SK-N-SH (cell line): ENCODE data around the gene SHANK2. TPM values are rescaled to one million over a fixed set of nuclear protein-coding genes. Genes with fewer than 3 reads are reported as not detected.

Experiments used
- CTCF ChIA-PET: fragments of 300-600, 350-600 bp; formaldehyde crosslinking; extraction: SDS; loops from one replicate; lab custom pipeline; 2021; lab: Yijun Ruan, JAX
- POLR2A ChIA-PET: fragments of 350-600 bp; sonication (Branson Sonifier 250); formaldehyde crosslinking; extraction: SDS; loops from one replicate; lab custom pipeline; 2020; ENCODE audit warnings: antibody characterized with exemption, inconsistent platforms; lab: Yijun Ruan, JAX
- DNase-seq: peaks from one replicate; pipeline ENCODE4 v3.0.0; 2012
- H2AFZ ChIP-seq: fragments of 200-600 bp; sonication (generic); 2 replicates; pipeline ENCODE4 v1.8.1; 2016; ENCODE audit warnings: antibody characterized with exemption, mild to moderate bottlenecking, low read depth
- H3F3A ChIP-seq: fragments of 200-600 bp; sonication (generic); replicated peaks from 2 replicates; pipeline ENCODE3; 2016; ENCODE audit warnings: antibody characterized with exemption, mild to moderate bottlenecking; ENCODE audit not compliant: insufficient read depth
- H3K27ac ChIP-seq, 2 experiments: fragments of 200-500 bp in 1 of 2; fragments of 200-600 bp in 1 of 2; sonication (Bioruptor generic) in 1 of 2; sonication (generic), shearing (Covaris generic) in 1 of 2; 2 replicates each; pipeline versions ENCODE4 v1.5.1 to v1.6.1; 2014 to 2016; ENCODE audit warnings: low read depth in 2 of 2, inconsistent platforms in 1 of 2, low read length in 1 of 2, mild to moderate bottlenecking in 1 of 2, mixed read lengths in 1 of 2
- H3K27me3 ChIP-seq: fragments of 200-600 bp; sonication (generic), shearing (Covaris generic); 2 replicates; pipeline ENCODE4 v1.6.1; 2016; ENCODE audit warnings: mixed run types; ENCODE audit not compliant: insufficient read depth
- H3K36me3 ChIP-seq, 2 experiments: fragments of 200-500 bp in 1 of 2; fragments of 200-600 bp in 1 of 2; sonication (Bioruptor generic) in 1 of 2; sonication (generic) in 1 of 2; replicated peaks in 1 of 2; 2 replicates each; pipeline versions ENCODE3 to v1.5.1; 2014 to 2016; ENCODE audit warnings: low read length in 1 of 2, mild to moderate bottlenecking in 1 of 2; ENCODE audit not compliant: insufficient read depth in 2 of 2, control insufficient read depth in 1 of 2
- H3K4me1 ChIP-seq, 2 experiments: fragments of 200-500 bp in 1 of 2; fragments of 200-600 bp in 1 of 2; sonication (Bioruptor generic) in 1 of 2; sonication (generic), shearing (Covaris generic) in 1 of 2; 2 replicates each; pipeline versions ENCODE4 v1.5.1 to v1.6.1; 2014 to 2016; ENCODE audit warnings: low read depth in 1 of 2, low read length in 1 of 2, mixed run types in 1 of 2; ENCODE audit not compliant: insufficient read depth in 2 of 2, control insufficient read depth in 1 of 2
- H3K4me2 ChIP-seq: fragments of 200-600 bp; sonication (generic), shearing (Covaris generic); 2 replicates; pipeline ENCODE4 v1.6.1; 2017; ENCODE audit warnings: mixed run types
- H3K4me3 ChIP-seq, 2 experiments: fragments of 200-500 bp in 1 of 2; fragments of 200-600 bp in 1 of 2; sonication (Bioruptor generic) in 1 of 2; sonication (generic), shearing (Covaris generic) in 1 of 2; 2 replicates each; pipeline versions ENCODE4 v1.5.1 to v1.8.1; 2014 to 2016; ENCODE audit warnings: low read depth in 2 of 2, inconsistent platforms in 1 of 2, low read length in 1 of 2, mild to moderate bottlenecking in 1 of 2, mixed read lengths in 1 of 2, moderate library complexity in 1 of 2
- H3K79me2 ChIP-seq: fragments of 200-600 bp; sonication (generic); 2 replicates; pipeline ENCODE4 v1.8.1; 2017; ENCODE audit warnings: mild to moderate bottlenecking; ENCODE audit not compliant: insufficient read depth
- H3K9ac ChIP-seq: fragments of 200-600 bp; sonication (generic); 2 replicates; pipeline ENCODE4 v1.6.1; 2017; ENCODE audit warnings: mixed run types
- H3K9me2 ChIP-seq: fragments of 200-600 bp; sonication (generic); 2 replicates; pipeline ENCODE4 v1.6.1; 2017; ENCODE audit warnings: mixed run types
- H3K9me3 ChIP-seq: fragments of 200-600 bp; sonication (generic); 2 replicates; pipeline ENCODE4 v1.6.1; 2017; ENCODE audit warnings: mixed run types, mild to moderate bottlenecking, moderate library complexity
- H4K20me1 ChIP-seq: fragments of 200-600 bp; sonication (generic); 2 replicates; pipeline ENCODE4 v1.6.1; 2017; ENCODE audit warnings: mild to moderate bottlenecking, mixed run types; ENCODE audit not compliant: insufficient read depth
- ELF1 ChIP-seq: IDR thresholded peaks from 2 replicates; pipeline ENCODE4 v1.4.0; 2012
- NFIC ChIP-seq: IDR thresholded peaks from 2 replicates; pipeline ENCODE4 v1.4.0; 2012; ENCODE audit warnings: borderline replicate concordance
- PBX3 ChIP-seq: IDR thresholded peaks from 2 replicates; pipeline ENCODE4; 2012
- RFX5 ChIP-seq: IDR thresholded peaks from 2 replicates; pipeline ENCODE4 v1.6.1; 2012; ENCODE audit warnings: mild to moderate bottlenecking, improper control_type of control experiment, low read length
- SMC3 ChIP-seq: IDR thresholded peaks from 2 replicates; pipeline ENCODE4 v1.6.1; 2012; ENCODE audit warnings: low read depth, low read length, improper control_type of control experiment
- TEAD4 ChIP-seq: IDR thresholded peaks from 2 replicates; pipeline ENCODE4 v1.4.0; 2012; ENCODE audit warnings: mild to moderate bottlenecking, borderline replicate concordance; ENCODE audit not compliant: insufficient read depth
- WGBS: methylation state at CpG from one replicate; pipeline ENCODE4 v1.1.6; 2017; ENCODE audit warnings: low lambda C conversion rate; 5-methylcytosine and 5-hydroxymethylcytosine counted together
- polyA plus RNA-seq, 3 experiments: library from polyadenylated mRNA; depleted of rRNA; stranded (reverse); fragments of >200 nt; gene quantifications; 2 replicates each; pipeline ENCODE4 v1.2.3, GENCODE V29; 2012

Gene SHANK2
- polyA plus RNA-seq, 1 of the 3 experiments (the other 2 are of a cell fraction), result under 0.01 TPM

GRCh38 chr11:71202598-71202944 lies 49.8 kb downstream of the SHANK2 start:
- Histone ChIP-seq H3K79me2 (no peaks in the 10 kb centered on the region), H3K9me3 (no peaks in the 10 kb centered on the region), H3K27me3 (no peaks in the 10 kb centered on the region), H3K4me3 (no peak overlapping the region), H3K9me2 (no peaks in the 10 kb centered on the region), H3K27ac (no peak overlapping the region), H3K4me2 (no peak overlapping the region), H3K36me3 (no peaks in the 10 kb centered on the region), H2AFZ (no peak overlapping the region), H3K9ac (no peak overlapping the region), H3K4me1 (no peaks in the 10 kb centered on the region), H4K20me1 (no peaks in the 10 kb centered on the region), H3F3A (no peaks in the 10 kb centered on the region)
- DNase-seq, result no peak
- ChIA-PET POLR2A (no interaction called here), CTCF (interaction anchor here (0.7 kb wide), 1 partner anchor 35 kb away, joined by 3 read pairs; no protein-coding TSS in a partner anchor)
- 21% methylated on average over 3 of the region's 5 CpGs for WGBS
- TF ChIP-seq SMC3 (no peak), NFIC (no peak), PBX3 (no peak), RFX5 (no peak), TEAD4 (no peak), ELF1 (no peak)

Other genes with a start within 250 kb of the SHANK2 start
- 21.4 and 22.5 TPM in 2 replicates for gene DHCR7, start 195.8 kb upstream of the SHANK2 start, polyA plus RNA-seq (2012; rRNA removed)
- gene NADSYN1, start 200.6 kb upstream of the SHANK2 start, polyA plus RNA-seq (2012; rRNA removed), result 62.5 and 74.0 TPM in 2 replicates